NCI-H2171 treated with DMSO at 0.1 percent for 48 hours (cell line): Measurements from ENCODE around the gene CNPY4.

Experiments used
- DNase-seq: peaks from one replicate; lab custom pipeline; 2025; lab: John Stamatoyannopoulos, UW

CNPY4 gene

GRCh38 chr7:100091411-100092181 is 27.8 kb upstream of the CNPY4 start:
- no peak for DNase-seq

GRCh38 chr7:100093054-100093453 is 26.4 kb upstream of the CNPY4 start:
- DNase-seq, result no peak

- DNase-seq, result no peak
Measured at GRCh38 chr7:100093498-100093897, 25.9 kb upstream of the CNPY4 start.

GRCh38 chr7:100093925-100094486 is 25.4 kb upstream of the CNPY4 start:
- no peak for DNase-seq

- DNase-seq, result no peak
Measured at GRCh38 chr7:100095289-100095688, 24.1 kb upstream of the CNPY4 start.

GRCh38 chr7:100095704-100096103 is 23.7 kb upstream of the CNPY4 start:
- DNase-seq, result no peak

GRCh38 chr7:100098913-100099312 is 20.5 kb upstream of the CNPY4 start:
- DNase-seq, result no peak

GRCh38 chr7:100099452-100099851 is 20.0 kb upstream of the CNPY4 start:
- DNase-seq, result no peak

- DNase-seq, result peak; percentile 89
Measured at GRCh38 chr7:100100420-100101015, 18.9 kb upstream of the CNPY4 start.

- DNase-seq, result peak; percentile 99
Measured at GRCh38 chr7:100101016-100101862, 18.2 kb upstream of the CNPY4 start, which contains the start of the genes AP4M1 and MCM7. Gene AP4M1 (plus strand): TSS chr7:100101643. CDS start chr7:100101715, 72 bp downstream. Gene MCM7 (minus strand): TSS chr7:100101397. CDS start chr7:100101294, 103 bp downstream.

GRCh38 chr7:100102950-100103840 is 16.2 kb upstream of the CNPY4 start:
- DNase-seq, result no peak

- DNase-seq, result no peak
Measured at GRCh38 chr7:100105534-100105933, 13.9 kb upstream of the CNPY4 start.

GRCh38 chr7:100106633-100107032 is 12.8 kb upstream of the CNPY4 start:
- DNase-seq, result no peak

GRCh38 chr7:100107125-100107737 is 12.2 kb upstream of the CNPY4 start:
- no peak for DNase-seq

- no peak for DNase-seq
Measured at GRCh38 chr7:100107890-100108289, 11.5 kb upstream of the CNPY4 start.

- no peak for DNase-seq
Measured at GRCh38 chr7:100109521-100110163, 9.8 kb upstream of the CNPY4 start.

- no peak for DNase-seq
Measured at GRCh38 chr7:100111156-100111555, 8.3 kb upstream of the CNPY4 start.

GRCh38 chr7:100111914-100112313 is 7.5 kb upstream of the CNPY4 start:
- no peak for DNase-seq

GRCh38 chr7:100115026-100115425 is 4.4 kb upstream of the CNPY4 start:
- DNase-seq, result no peak

GRCh38 chr7:100118388-100119071 is 904 bp upstream of the CNPY4 start:
- no peak for DNase-seq
